ENCODE measurements around the gene CIB2. TPM values are rescaled to one million over a fixed set of nuclear protein-coding genes. Genes with fewer than 3 reads are reported as not detected.

Gene CIB2
- total RNA-seq, 1 donor from 2014 or later = 6.7 TPM

- Histone ChIP-seq H3K27me3 (no peaks in the 10 kb centered on the region), H3K36me3 (no peaks in the 10 kb centered on the region), H3K4me3 (no peak overlapping the region), H3K9me3 (no peaks in the 10 kb centered on the region), H3K27ac (no peak overlapping the region), H3K4me1 (no peaks in the 10 kb centered on the region)
- DNase-seq (ENCODE audit: low spot score in 2 of 2) = no peak
- no peak for TF ChIP-seq CTCF (IDR thresholded peaks at IDR 0.05)
- intact Hi-C loops (cut with DNase I) = no loop called here
Measured at GRCh38 chr15:78097667-78098066, 33.6 kb downstream of the CIB2 start.

GRCh38 chr15:78093242-78094020, 37.8 kb downstream of the CIB2 start:
- no peak for DNase-seq (ENCODE audit: low spot score in 2 of 2)
- intact Hi-C loops (cut with DNase I) = no loop called here
- no peak for TF ChIP-seq CTCF (IDR thresholded peaks at IDR 0.05)
- Histone ChIP-seq H3K27me3 (no peaks in the 10 kb centered on the region), H3K27ac (no peak overlapping the region), H3K36me3 (no peaks in the 10 kb centered on the region), H3K4me1 (no peaks in the 10 kb centered on the region), H3K4me3 (no peak overlapping the region), H3K9me3 (no peaks in the 10 kb centered on the region)

- no peaks in the 10 kb centered on the region for H3K36me3 ChIP-seq
- intact Hi-C loops (cut with DNase I) = no loop called here
- no peak for TF ChIP-seq CTCF (IDR thresholded peaks at IDR 0.05)
- H3K27ac ChIP-seq = no peak within 1 kb of the TSS
- no peaks in the 10 kb centered on the region for H3K27me3 ChIP-seq
- DNase-seq (ENCODE audit: low spot score in 2 of 2) = no peak
- no peaks in the 10 kb centered on the region for H3K9me3 ChIP-seq
- no peak within 1 kb of the TSS for H3K4me3 ChIP-seq
- H3K4me1 ChIP-seq = no peaks in the 10 kb centered on the region
Measured at GRCh38 chr15:78092261-78093041, 38.8 kb downstream of the CIB2 start, which contains the start of gene SH2D7. SH2D7 (plus strand) TSS chr15:78092561; CDS start chr15:78092585, 24 bp downstream.

- intact Hi-C loops (cut with DNase I) = no loop called here
- no peak for DNase-seq (ENCODE audit: low spot score in 2 of 2)
Measured at GRCh38 chr15:78090422-78091063, 40.7 kb downstream of the CIB2 start.

GRCh38 chr15:78088773-78089080, 42.5 kb downstream of the CIB2 start:
- H3K27ac ChIP-seq = no peak overlapping the region
- H3K9me3 ChIP-seq = no peaks in the 10 kb centered on the region
- no peak for TF ChIP-seq CTCF (IDR thresholded peaks at IDR 0.05)
- H3K4me3 ChIP-seq = no peak overlapping the region
- intact Hi-C loops (cut with DNase I) = no loop called here
- no peak for DNase-seq (ENCODE audit: low spot score in 2 of 2)
- no peaks in the 10 kb centered on the region for H3K27me3 ChIP-seq
- H3K4me1 ChIP-seq = no peaks in the 10 kb centered on the region
- no peaks in the 10 kb centered on the region for H3K36me3 ChIP-seq

More at GRCh38 chr15:78090422-78091063, 40.7 kb downstream of the CIB2 start:
- Histone ChIP-seq H3K4me3 (no peak overlapping the region), H3K9me3 (no peaks in the 10 kb centered on the region), H3K36me3 (no peaks in the 10 kb centered on the region), H3K4me1 (no peaks in the 10 kb centered on the region), H3K27ac (no peak overlapping the region), H3K27me3 (no peaks in the 10 kb centered on the region)
- no peak for TF ChIP-seq CTCF (IDR thresholded peaks at IDR 0.05)
